NCI-H2107 (cell line): ENCODE results near the gene MCFD2.
"Not testable (repeated sequence)": the region's sequence is repeated elsewhere in the genome, so short reads cannot be mapped to it uniquely, and the experiment has no call there.

ENCODE experiments used
- DNase-seq: peaks from one replicate; lab custom pipeline; 2025; lab: John Stamatoyannopoulos, UW

Gene MCFD2

DNA sequence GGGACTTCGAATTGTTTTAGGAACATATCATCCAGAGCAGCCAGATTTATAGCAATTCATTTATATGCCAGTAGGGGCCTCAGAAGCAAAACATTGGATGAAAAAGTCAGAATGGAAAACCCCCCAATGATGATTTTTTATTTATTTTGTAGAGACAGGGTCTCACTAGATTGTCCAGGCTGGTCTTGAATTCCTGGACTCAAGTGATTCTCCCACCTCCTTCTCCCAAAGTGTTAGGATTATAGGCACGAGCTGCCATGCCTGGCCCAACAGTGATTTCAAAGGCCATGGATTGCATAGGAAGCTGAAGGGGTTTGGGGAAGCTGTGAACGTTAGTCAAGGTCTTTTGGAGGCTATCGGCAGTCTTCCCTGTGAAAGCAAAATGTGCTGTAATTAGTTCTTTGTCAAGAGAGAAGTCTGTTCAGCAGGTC lies 21.9 kb upstream of the MCFD2 start:
- no peak for DNase-seq

DNA sequence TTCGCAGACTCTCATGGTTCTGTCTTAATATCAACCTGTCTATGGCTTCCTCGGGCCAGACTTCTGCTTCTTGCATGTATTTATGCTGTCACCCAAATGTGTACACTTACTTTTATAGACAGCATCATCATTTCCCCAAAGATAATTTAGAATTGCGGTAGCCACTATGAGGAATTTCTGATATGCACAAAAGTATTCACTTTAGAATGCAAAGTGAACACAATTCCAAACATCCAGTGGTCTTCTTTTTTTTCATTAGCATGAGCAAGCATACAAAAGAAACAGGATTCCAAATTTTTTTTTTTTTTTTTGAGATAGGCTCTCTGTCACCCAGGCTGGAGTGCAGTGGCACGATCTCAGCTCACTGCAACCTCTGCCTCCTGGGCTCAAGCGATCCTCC lies 21.0 kb upstream of the MCFD2 start:
- no peak for DNase-seq

DNA sequence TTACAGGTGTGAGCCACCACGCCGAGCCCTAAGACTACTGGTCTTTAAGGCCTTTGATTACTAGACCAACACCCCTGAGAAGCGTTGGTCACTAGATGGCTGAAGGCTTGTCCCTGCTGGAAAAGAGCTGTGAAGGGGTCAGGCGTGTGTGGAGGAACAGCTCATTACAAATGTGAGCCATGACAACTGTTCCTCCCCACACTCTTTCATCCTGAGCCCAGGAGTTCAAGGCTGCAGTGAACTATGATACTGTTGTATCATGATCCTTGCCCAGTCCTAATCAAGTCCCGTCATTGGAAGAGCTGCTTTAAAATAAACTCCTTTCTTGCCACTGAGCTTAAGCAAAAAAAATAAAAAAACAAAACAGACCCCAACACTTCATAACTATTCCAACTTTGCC lies 19.5 kb upstream of the MCFD2 start:
- no peak for DNase-seq

DNA sequence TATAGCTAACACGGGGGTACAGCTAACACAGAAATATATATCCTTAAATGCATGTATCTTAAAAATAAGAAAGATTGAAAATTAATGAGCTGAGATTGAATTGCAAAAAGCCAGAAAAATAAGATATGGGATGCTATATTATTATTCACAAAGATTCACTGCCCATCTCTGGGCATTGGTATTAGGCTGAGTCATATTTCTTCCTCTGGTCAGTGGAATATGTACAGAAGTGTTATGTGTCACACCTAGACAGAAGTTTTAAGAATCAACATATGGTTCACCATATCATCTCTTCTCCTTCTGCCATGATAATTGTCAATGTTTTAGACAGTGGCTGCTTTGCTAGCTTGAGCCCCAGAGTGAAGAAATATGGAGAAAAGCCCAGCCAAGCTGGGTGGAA lies 14.0 kb upstream of the MCFD2 start:
- DNase-seq = no peak

DNA sequence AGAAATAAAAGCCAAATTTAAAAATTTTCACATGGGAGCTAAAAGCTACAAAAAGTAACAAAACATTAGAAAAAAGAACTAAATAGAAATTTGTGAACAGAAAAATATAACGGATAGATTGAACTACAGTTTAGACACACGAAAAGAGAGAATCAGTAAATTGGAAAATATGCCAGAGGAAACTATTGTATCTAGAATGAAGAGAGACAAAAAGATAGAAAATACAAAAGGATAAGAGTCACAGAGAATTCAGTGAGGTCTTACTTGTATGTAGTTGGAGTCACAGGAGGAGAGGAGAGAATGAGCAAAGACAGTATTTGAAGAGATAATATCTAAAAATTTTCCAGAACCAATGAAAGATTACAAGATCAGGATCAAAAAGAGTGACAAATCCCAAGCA lies 11.3 kb upstream of the MCFD2 start:
- DNase-seq = no peak

DNA sequence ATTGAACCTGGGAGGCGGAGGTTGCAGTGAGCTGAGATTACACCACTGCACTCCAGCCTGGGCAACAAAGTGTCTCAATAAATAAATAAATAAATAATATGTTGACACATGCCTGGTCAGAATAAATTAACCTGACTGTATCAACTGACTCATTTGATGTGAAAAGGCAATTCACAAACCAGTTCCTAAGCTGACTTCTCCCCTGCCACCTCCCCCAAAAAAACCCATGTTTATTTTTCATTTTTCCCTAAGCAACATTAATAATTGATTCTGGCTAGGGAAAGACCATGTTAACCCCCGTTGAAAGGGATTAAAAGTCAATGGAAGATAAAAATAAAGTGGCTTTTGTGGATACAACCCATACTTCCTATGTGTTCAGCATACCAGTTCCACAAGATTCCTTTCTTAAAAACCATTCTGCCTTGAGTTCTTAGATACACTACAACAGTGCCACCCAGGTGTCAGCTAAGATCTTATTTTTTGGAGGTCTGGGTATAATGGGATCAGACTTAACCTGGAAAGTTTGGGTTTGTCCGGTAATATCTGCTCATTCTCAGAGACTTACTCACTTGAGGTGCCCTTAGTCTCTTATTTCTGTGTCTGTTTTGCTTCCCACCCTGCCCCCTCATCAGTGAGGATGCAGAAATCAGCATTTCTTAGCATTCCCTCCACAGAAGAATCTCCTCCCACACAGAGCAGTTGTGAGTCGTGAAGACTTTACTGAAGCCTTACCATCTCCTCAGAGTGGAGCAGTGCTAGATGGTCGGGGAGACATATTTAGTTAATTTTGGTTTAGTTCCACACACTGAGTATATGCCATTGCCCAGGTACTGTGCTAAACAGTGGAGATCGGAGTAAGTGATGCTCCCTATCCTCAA lies 10.1 kb upstream of the MCFD2 start:
- no peak for DNase-seq

DNA sequence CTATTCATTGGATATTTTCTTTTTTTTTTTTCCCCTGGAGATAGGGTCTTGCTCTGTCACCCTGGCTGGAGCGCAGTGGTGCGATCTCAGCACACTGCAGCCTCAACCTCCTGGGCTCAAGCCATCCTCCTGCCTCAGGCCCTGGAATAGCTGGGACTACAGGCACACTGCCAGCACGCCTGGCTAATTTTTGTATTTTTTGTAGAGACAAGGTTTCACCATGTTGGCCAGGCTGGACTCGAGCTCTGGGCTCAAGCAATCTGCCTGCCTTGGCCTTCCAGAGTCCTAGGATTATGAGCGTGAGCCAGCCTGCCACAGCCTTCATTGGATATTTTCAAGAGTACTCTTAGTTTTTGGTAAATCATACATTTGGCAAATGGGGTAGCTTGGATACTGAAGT lies 9.0 kb upstream of the MCFD2 start:
- DNase-seq = no peak

DNA sequence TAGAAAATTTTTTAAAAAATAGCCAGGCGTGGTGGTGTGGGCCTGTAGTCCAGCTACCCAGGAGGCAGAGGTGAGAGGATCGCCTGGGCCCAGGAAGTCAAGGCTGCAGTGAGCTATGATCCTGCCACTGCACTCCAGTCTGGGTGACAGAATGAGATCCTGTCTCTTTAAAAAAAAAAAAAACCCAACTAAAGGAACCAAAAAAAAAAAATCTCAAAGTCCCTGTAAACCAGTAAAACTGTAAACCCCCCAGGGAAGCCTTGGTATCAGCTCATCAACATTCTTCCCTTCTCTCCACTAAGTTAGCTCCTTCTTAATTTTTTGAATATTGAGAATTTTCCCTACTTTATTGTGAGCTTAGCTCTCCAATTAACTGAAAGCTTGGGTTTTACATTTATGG lies 8.4 kb upstream of the MCFD2 start:
- no peak for DNase-seq

DNA sequence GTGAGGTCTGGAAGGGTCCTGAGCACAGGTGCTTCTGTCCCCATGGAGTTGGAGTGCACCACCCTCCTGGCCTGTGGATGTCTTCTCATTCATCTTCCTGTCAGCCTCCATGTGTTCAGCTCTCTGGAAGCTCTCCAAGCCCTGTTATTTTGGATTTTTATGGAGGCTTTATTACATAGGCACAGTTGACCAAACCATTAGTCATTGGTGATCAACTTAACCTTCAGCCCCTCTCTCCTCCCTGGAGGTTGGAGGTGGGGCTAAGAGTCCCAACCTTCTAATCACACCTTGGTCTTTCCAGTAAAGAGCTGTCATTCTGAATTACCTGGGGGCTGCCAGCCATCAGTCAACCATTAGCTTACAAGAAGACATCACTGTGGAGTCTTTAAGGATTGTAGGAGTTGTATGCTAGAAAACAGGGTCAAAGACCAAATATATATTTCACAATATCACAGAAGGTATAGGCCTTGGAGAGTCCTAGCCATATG lies 7.5 kb upstream of the MCFD2 start:
- DNase-seq = no peak

DNA sequence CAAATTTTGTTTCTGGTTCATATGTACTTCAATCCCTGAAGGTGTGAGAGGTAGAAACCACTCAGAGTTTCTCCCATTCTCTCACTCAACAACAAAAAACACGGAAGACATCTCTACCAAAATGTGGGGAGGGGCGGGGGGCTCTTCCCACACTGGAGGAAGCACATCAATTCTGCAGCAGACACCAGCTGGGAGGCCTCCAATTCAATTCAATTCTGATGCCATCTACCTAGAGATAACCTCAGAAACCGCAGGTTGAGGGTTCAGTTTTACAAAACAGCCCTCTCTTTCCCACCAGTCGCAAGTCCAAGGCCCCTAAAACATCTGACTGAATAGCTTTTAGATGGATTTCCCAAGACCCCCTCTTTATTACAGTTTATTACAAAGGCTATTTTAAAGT lies 7.0 kb upstream of the MCFD2 start:
- DNase-seq = no peak

DNA sequence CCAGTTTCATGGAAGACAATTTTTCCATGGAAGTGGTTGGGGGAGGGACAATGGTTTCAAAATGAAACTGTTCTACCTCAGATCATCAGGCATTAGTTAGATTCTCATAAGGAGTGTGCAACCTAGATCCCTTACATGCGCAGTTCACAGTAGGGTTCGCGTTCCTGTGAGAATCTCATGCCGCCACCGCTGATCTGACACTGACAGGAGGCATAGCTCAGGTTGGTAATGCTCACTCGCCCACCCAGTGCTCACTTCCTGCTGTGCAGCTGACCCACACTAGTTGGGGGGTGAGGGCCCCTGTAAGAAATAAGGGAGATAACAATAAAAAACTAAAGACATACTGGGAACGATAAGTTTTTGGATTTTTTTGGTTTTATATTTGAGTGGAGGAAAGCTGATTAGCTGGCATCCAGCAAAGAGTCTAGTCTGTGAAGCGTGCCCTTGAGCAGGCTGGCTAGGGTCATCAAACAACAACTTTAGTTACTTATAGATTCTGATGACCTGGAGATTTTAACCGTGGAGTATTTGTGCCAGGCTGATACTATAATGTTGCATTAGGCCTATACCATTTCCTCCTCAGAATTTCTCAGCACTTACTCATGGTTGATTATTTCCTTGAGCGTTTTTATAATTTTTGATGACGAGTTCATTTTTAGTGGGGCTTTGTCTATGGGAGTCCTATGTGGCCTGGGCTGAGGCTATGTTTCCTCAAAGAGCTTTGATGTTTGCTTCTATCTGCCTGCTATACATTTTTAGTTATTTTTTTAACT lies 6.3 kb upstream of the MCFD2 start:
- no peak for DNase-seq

DNA sequence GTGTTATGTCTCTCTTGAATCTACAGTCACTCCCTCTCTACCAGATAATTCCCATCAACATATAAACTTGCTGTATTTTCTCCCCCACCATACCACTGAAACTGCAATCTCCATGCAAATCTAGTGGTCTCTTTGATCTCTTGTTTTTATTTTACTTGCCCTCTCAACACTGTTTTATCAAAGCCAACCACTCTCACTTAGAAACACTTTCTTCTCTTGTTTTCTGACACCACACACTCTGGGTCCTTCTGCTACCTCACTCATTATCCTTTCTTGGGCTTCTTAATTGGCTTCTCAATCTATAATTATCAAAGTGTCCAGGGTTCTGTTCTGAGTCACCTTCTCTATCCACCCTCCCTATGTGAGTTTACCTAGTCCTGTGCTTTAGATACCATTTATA lies 2.0 kb upstream of the MCFD2 start:
- no peak for DNase-seq

DNA sequence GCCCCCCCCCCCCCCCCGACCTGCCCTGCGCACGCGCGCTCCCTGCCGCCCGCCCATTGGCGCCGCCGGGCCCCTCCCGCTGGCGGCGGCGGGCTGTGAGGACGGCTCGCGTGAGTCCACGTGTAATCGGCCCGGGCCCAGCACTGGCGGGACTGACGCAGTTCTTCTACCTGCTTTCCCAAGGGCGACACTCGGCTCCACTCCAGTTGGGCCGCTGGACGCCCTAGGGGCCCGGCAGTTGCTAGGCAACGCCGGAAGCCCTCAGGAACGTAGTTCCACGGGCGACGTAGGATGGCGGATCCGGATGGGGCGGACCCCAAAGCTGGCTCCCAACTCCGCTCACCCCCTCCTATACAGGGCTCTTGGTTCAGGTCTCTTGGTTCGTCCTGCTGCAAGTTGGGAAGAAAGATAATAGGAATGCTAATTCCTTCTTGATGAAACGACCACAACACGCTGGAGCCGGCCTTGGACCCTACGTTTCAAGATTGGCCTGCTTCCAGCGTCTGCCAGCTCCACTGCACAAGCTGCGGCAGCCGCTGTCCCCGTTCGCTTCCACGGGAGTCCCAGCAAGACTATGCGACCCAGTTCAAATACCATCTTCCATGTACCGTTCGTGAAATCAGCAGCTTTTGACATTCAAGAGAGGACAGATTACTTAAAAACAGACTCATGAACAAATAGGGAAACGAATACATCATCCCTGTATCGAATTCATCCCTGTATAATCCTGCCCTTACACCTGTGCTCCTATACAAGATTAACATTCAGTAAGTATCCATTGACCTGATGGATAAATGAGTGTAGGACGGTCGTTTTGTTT lies 415 bp upstream of the MCFD2 start:
- peak; percentile 70 for DNase-seq

DNA sequence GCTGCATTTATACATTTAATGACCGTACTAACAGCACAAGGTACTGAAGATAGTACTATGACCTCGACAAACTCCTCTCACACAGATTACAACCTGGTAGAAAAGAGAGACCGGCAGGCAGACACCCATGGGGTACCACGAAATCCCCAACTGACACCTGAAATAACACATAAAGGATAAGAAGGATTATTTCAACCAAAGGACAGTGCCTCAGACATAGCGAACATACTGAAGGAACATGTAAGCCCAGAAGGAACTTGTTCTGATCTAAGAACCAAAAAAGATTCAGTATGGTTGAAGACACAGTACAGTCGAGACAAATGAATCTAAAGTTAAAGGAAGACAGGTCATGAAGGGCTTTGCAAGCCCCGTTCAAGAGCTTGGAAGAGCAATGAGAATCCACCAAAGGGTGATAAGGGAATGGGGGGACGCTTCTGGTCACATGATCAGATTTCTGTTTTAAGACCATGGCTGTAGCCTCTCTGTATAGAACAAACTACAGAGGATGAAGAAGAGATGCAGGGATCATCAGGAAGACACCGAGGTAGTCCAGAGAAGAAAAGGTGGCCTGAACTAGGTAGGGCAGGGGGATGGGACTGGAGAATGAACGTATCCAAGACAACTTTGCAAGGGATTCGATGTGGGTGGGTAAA lies 902 bp downstream of the MCFD2 start:
- no peak for DNase-seq

DNA sequence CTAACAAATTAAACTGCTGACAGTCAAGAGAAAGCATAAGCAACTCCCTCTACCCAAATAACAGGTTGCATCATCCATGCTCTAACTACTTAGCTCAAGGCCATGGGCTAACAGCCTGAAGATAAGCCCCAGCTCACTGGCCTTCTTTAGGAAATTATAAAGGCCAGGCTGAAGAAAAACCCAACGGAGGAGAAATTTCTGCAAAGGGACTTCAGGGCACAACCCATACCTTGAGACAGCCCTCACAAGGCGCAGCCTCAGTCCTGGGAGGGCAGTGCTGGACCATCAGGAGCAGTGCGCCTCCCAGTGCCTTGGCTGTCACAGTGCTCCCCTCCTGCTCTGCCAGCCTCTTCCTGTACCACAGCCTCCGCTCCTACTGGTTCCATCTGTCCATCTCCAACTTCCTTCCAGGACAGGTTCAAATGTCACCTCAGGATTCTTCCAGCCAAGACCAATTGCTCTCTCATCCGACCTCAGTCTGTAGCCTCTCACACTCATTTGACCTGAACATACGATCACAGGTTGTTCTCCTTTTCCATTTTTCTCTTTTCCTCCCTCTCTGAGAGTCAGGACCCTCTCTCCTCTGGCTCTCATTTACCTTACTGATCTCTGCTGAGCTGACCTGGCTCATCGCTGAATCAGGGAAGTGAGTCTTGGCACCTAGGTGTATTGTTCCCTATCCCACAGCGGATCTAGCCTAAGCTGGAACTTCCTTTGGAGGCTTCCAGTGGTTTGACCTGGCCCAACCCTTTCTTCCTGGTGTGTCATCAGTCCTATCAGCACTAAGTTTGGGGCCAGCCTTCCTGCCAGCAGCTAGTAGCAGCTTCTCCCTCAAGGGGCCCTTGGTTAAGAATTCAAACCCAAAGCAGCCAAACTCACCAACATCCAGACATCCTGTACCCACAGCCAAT lies 1.9 kb downstream of the MCFD2 start:
- no peak for DNase-seq

DNA sequence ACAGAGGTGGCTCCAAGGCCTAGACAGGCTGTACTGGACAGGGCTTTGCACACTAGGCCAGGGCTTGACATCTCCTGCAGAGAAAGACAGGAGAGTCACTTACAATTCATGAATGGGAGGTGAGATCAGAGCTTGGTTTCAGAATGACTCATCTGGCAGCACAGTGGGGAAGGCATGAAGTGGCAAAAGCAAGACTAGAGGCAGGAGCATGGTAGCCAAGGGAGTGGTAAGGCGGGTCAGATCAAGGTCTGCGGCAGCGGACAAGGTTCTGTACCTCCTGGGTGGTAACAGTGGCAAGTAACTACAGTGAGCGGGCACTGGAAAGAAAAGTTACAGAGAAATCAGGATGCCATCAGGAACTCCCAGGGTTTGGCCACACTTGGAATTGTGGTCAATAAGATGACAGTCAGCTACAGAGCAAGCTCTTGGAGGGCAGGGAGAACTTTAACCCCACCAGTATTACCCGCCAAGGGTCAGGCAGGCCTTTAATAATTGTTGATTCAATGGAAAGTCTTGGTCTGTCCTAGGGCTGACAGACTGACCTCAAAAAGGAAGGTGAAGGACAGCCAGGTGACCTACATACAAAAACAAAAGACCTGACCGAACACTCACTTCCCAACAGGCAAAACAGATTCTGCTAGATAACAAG lies 5.7 kb downstream of the MCFD2 start:
- no peak for DNase-seq

DNA sequence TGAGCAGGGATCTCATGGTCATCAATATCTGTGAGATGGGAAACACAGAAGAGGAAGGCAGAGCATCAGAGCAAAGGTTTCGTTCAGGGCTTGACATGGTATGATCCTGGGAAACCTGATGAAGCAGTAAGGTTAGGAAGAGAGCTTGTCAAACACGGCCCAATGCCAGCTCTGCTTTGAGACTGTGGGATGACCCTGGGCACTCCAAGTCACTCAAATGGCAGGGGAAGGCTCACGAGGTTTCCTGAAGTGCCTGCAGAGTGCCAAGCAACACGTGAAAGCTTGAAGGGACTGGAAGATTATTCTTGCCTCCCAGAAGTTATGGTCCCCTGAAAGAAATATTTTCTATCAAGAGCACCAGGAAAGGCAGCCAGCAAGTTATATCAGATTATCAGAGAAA lies 6.5 kb downstream of the MCFD2 start:
- DNase-seq = no peak

DNA sequence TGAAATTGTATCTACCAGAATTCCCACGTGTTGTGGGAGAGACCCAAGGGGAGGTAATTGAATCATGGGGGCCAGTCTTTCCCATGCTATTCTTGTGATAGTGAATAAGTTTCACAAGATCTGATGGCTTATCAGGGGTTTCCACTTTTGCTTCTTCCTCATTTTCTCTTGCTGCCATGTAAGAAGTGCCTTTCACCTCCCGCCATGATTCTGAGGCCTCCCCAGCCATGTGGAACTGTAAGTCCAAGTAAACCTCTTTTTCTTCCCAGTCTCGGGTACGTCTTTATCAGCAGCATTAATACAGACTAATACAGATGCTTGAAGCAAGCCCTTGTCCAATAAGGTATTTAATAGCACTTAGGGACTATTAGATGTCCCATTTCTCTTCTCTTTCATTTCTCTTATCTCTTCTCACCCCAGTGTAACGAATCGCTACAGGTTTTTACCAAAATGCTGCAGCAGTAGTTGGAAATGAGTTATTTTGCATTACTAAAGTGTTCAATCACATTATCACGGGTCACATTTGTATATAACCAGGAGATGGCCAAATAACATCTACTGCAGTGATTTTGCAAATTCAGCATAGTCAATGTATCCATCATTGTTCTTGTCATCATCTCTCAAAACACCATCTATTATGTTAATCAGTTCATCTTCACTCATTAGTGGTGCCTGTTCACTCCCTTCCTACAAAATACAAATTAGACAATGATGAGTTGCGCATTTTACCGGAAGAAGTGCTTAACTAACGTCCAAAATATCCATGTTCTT lies 10.5 kb downstream of the MCFD2 start:
- DNase-seq = not testable (repeated sequence)

DNA sequence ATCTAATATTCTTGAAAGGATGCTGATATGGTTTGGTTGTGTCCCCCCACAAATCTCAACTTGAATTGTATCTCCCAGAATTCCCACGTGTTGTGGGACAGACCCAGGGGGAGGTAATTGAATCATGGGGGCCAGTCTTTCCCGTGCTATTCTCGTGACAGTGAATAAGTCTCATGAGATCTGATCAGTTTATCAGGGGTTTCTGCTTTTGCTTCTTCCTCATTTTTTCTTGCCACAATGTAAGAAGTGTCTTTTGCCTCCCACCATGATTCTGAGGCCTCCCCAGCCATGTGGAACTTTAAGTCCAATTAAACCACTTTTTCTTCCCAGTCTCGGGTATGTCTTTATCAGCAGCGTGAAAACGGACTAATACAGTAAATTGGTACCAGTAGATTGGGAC lies 12.6 kb downstream of the MCFD2 start:
- not testable (repeated sequence) for DNase-seq
